SU-DHL-6 (cell line): ENCODE measurements around the gene AADAC.

ENCODE experiments used
- H2AFZ ChIP-seq: fragments of 200-600 bp; sonication (generic); 2 replicates; pipeline ENCODE4 v1.6.1; 2014; ENCODE audit warnings: low read depth, mild to moderate bottlenecking, moderate library complexity, mixed read lengths, antibody characterized with exemption, low read length; ENCODE audit not compliant: severe bottlenecking
- H3F3A ChIP-seq: fragments of 200-600 bp; shearing (Covaris generic); 2 replicates; pipeline ENCODE4 v1.6.0; 2016; ENCODE audit warnings: antibody characterized with exemption, mild to moderate bottlenecking; ENCODE audit not compliant: insufficient read depth
- H3K27ac ChIP-seq: fragments of 200-600 bp; sonication (generic); 2 replicates; pipeline ENCODE4 v1.5.1; 2016; ENCODE audit warnings: low read depth, mild to moderate bottlenecking, low read length, moderate library complexity, mixed read lengths
- H3K27me3 ChIP-seq: fragments of 200-600 bp; sonication (generic), shearing (Covaris generic); 2 replicates; pipeline ENCODE4 v1.6.0; 2014; ENCODE audit warnings: mild to moderate bottlenecking, low read length
- H3K36me3 ChIP-seq: fragments of 200-600 bp; sonication (generic); 2 replicates; pipeline ENCODE4 v1.6.1; 2014; ENCODE audit warnings: mild to moderate bottlenecking, low read length, mixed read lengths
- H3K4me2 ChIP-seq: fragments of 300-600, 200-600 bp; shearing (Covaris generic), sonication (generic); 2 replicates; pipeline ENCODE4 v1.6.0; 2014; ENCODE audit warnings: low read length, low read depth, mild to moderate bottlenecking; ENCODE audit not compliant: poor library complexity, severe bottlenecking
- H3K4me3 ChIP-seq: fragments of 200-600 bp; sonication (generic); 2 replicates; pipeline ENCODE4 v1.5.1; 2014; ENCODE audit warnings: antibody characterized with exemption, low read length, mild to moderate bottlenecking, mixed read lengths; ENCODE audit not compliant: insufficient read depth, poor library complexity, severe bottlenecking
- H3K79me2 ChIP-seq: fragments of 200-600 bp; sonication (generic); 2 replicates; pipeline ENCODE4 v1.6.1; 2014; ENCODE audit warnings: mild to moderate bottlenecking, low read length, moderate library complexity; ENCODE audit not compliant: insufficient read depth
- H3K9ac ChIP-seq: fragments of 200-600 bp; sonication (generic); 2 replicates; pipeline ENCODE4 v1.7.0; 2014; ENCODE audit warnings: mild to moderate bottlenecking, low read length
- H3K9me2 ChIP-seq: fragments of 200-600 bp; sonication (generic); replicated peaks from 2 replicates; pipeline ENCODE4 v1.6.1; 2014; ENCODE audit warnings: low read length; ENCODE audit not compliant: insufficient read depth
- H3K9me3 ChIP-seq: fragments of 200-600 bp; sonication (generic); 2 replicates; pipeline ENCODE4 v1.6.1; 2014; ENCODE audit warnings: low read length, mixed read lengths; ENCODE audit not compliant: insufficient read depth
- H4K20me1 ChIP-seq: fragments of 200-600 bp; sonication (generic); 2 replicates; pipeline ENCODE4 v1.6.1; 2014; ENCODE audit warnings: low read depth, mild to moderate bottlenecking, antibody characterized with exemption, low read length, moderate library complexity, mixed read lengths
- CTCF ChIP-seq: fragments of 200-600 bp; sonication (generic); IDR thresholded peaks from one replicate; pipeline ENCODE4 v1.5.1; 2017; ENCODE audit warnings: antibody characterized with exemption, mild to moderate bottlenecking, low read length, moderate library complexity; ENCODE audit not compliant: insufficient read depth, poor library complexity, severe bottlenecking
- EZH2phosphoT487 ChIP-seq: fragments of 200-600 bp; sonication (generic), shearing (Covaris generic); conservative IDR thresholded peaks from 2 replicates; pipeline ENCODE4 v1.6.1; 2018; ENCODE audit warnings: mild to moderate bottlenecking, antibody characterized with exemption, low read length, moderate library complexity, mixed read lengths

AADAC gene

GRCh38 chr3:151875759-151876158 lies 61.8 kb downstream of the AADAC start:
- Histone ChIP-seq H2AFZ (no peak overlapping the region), H3K79me2 (no peaks in the 10 kb centered on the region), H4K20me1 (no peaks in the 10 kb centered on the region), H3K4me3 (no peak overlapping the region), H3K27ac (no peak overlapping the region), H3K4me2 (no peak overlapping the region), H3K9me3 (no peaks in the 10 kb centered on the region), H3K36me3 (no peaks in the 10 kb centered on the region), H3K27me3 (no peaks in the 10 kb centered on the region), H3K9ac (no peak overlapping the region), H3F3A (no peaks in the 10 kb centered on the region), H3K9me2 (no peaks in the 10 kb centered on the region)
- TF ChIP-seq CTCF = no peak
- TF ChIP-seq EZH2phosphoT487 = no peak

- no peaks in the 10 kb centered on the region for H3K36me3 ChIP-seq
- no peak for TF ChIP-seq CTCF
- TF ChIP-seq EZH2phosphoT487 = no peak
- H3F3A ChIP-seq = no peaks in the 10 kb centered on the region
- H3K27me3 ChIP-seq = no peaks in the 10 kb centered on the region
- H3K4me3 ChIP-seq = no peak overlapping the region
- no peaks in the 10 kb centered on the region for H4K20me1 ChIP-seq
- no peak overlapping the region for H2AFZ ChIP-seq
- H3K79me2 ChIP-seq = no peaks in the 10 kb centered on the region
- no peaks in the 10 kb centered on the region for H3K9me2 ChIP-seq
- no peak overlapping the region for H3K9ac ChIP-seq
- H3K4me2 ChIP-seq = no peak overlapping the region
- H3K27ac ChIP-seq = no peak overlapping the region
- no peaks in the 10 kb centered on the region for H3K9me3 ChIP-seq
Measured at GRCh38 chr3:151877269-151877668, 63.4 kb downstream of the AADAC start.
